GM12892 (cell line): ENCODE measurements around the gene SUN3.

Experiments used
- POLR2A ChIP-seq: IDR thresholded peaks from 2 replicates; pipeline ENCODE4 v1.6.1; 2011; ENCODE audit warnings: low read depth, low read length, control low read depth
- POLR2AphosphoS5 ChIP-seq: IDR thresholded peaks from 2 replicates; pipeline ENCODE4 v1.6.1; 2011; ENCODE audit warnings: low read depth, low read length, control low read depth

- TF ChIP-seq POLR2AphosphoS5, result no peak
- TF ChIP-seq POLR2A, result no peak
Measured at GRCh38 chr7:48004032-48004431, 24.9 kb downstream of the SUN3 start.
